GDM1 (cell line): Measurements from ENCODE around the gene CCDC30.
A peak's percentile ranks its signal among the peaks of the same experiment; 100 is the strongest.
"Not testable (repeated sequence)": the region's sequence is repeated elsewhere in the genome, so short reads cannot be mapped to it uniquely, and the experiment has no call there.

Experiments used
- DNase-seq: peaks from one replicate; lab custom pipeline; 2025; lab: John Stamatoyannopoulos, UW

Gene CCDC30

GRCh38 chr1:42657981-42658876, 195.1 kb downstream of the CCDC30 start, which contains the start of gene PPIH:
TSS of gene PPIH (plus strand) at chr1:42658423. CDS start at chr1:42658447, 24 bp downstream.
- peak; percentile 95 for DNase-seq

GRCh38 chr1:42658877-42659337, 195.8 kb downstream of the CCDC30 start:
- DNase-seq = no peak

GRCh38 chr1:42660907-42661500, 197.9 kb downstream of the CCDC30 start:
- DNase-seq = no peak

DNA sequence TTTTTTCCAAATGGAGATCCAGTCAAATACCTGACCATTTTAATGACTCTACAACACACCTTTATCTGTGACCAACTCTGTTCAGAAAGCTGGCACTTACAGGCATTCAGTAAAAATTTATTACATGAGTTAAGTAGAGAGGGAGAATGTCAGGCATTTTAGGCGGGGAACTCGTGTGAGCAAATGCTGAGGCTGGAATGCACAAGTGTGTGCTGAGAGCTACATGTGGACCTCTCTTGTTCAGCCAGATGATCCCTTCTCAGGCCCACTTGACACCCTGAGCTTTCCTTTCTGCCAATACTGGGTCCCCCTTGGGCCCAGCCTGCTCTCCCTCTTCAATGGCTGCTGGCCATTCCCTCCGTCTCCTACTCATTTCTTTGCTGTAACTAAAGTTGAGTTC, 206.8 kb downstream of the CCDC30 start:
- no peak for DNase-seq

DNA sequence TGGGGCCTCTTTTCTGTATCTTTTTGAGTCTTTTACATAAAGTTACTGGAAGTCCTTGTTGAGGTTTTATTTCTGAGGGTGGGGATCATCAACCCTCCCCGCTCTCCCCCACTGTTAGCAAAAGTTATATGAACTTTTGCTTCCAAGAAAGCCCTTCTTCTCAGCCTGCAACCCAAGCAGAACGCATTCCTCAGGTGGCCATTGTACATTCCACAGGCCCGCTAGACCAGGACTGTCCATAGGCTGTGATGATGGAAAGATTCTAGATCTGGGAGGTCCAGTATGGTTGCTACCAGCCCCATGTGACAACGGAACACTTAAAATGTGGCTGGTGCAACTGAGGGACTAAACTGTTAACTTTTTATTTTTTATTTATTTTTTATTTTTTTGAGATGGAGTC, 207.3 kb downstream of the CCDC30 start:
- DNase-seq = no peak

GRCh38 chr1:42674214-42674613, 211.1 kb downstream of the CCDC30 start:
- DNase-seq = no peak

GRCh38 chr1:42674682-42675081, 211.6 kb downstream of the CCDC30 start:
- no peak for DNase-seq

DNA sequence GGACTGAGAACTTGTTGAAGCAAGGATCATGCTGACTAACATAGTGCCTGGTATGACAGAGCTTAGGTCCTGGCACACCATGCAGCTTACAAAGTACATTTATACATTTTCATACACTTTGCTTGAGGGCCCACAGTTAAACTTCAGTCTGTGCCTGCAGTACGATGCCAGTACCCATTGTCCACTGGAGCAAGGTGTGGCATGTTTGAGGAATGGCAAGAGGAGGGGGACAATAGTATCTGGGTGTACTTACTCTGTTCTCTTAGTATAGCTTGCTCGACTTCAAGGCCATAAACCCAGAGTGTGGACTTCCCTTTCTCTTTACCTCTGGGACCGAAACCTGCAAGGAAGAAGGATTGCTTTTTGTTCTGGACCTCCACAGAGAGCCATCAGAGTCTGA, 212.4 kb downstream of the CCDC30 start:
- no peak for DNase-seq

GRCh38 chr1:42676534-42677087, 213.5 kb downstream of the CCDC30 start:
- no peak for DNase-seq

- no peak for DNase-seq
These were observed 216.4 kb downstream of the CCDC30 start for GRCh38 chr1:42679364-42679983.

DNA sequence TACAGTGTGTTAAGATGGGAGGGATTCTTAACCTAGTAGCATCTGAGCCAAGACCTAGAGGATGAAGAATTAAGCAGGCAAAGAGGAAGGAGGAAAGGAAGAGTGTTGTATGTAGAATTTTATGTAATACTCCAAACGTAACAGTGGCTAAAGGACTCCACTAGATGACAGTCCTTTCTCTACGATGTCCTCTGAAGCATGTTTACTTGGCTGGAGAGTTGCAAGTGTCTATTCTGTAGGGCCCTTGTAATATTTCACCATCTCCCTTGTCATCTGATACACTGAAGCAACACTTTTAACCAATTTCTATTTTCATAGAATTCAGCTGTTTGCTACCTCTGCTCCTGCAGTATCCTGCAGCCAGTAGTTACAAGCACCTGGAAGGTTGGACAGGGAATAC, 217.0 kb downstream of the CCDC30 start:
- DNase-seq = no peak

GRCh38 chr1:42680921-42681683, 218.0 kb downstream of the CCDC30 start:
- no peak for DNase-seq

GRCh38 chr1:42681741-42682483, 218.8 kb downstream of the CCDC30 start, which contains the start of gene YBX1:
TSS of gene YBX1 (plus strand) at chr1:42682418. CDS start at chr1:42682566, 148 bp downstream.
- DNase-seq = peak; percentile 97

GRCh38 chr1:42682484-42682738, 219.3 kb downstream of the CCDC30 start:
- DNase-seq = not testable (repeated sequence)

DNA sequence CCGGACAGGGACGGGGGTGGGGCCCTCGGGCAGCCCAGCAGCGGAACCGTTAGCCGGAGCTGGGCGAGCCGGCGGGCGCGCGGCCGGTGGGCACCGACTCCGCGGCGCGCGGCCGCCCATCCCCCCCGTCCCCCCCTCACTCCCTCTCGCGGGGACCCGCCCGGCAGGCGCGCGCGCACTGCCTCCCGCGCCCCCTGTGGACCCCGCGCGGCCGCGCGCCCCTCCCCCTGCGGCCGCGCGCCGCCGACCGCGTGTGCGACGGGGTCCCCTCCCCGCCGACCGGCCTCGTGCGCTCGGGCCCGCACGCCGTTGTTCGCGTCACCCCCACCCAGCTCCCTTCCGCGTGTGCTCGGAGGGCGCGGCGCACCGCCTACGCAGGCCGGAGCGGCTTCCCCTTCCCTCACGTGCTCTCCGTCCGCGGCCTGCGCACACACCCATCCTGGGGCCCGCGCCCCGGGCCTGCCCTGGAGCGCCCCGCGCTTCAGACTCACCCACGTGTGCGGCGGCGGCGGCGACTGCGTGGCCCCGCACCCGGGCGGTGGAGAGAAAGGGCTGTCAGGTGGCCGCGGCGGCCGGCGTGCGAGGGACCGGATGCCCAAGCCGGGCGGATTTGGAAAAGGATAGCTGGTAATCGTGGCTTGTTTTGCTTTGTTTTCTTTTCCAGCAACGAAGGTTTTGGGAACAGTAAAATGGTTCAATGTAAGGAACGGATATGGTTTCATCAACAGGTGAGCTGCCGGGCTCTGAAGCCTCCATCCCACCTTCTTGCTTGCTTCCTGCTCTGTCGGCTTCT, 219.8 kb downstream of the CCDC30 start:
- DNase-seq = peak; percentile 59

GRCh38 chr1:42684139-42684538, 221.1 kb downstream of the CCDC30 start:
- DNase-seq = no peak

DNA sequence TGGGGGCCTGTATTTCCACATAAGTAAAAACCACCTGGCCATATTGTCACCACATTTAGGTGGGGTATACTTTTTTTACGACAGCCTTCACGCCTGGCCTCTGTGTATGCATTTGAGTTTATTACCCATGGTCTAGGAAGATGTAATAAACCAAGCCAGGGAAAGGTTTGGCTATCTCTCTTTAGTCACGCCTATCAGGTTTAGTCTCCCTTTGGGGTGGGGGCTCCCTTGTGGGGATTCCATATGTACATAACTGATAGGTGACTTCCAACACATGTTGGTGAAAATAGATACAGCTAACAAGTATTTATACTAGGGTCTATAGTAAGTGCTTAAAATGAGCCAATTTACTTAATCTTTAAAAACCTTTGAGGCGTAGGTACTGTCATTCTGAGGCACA, 223.3 kb downstream of the CCDC30 start:
- no peak for DNase-seq

DNA sequence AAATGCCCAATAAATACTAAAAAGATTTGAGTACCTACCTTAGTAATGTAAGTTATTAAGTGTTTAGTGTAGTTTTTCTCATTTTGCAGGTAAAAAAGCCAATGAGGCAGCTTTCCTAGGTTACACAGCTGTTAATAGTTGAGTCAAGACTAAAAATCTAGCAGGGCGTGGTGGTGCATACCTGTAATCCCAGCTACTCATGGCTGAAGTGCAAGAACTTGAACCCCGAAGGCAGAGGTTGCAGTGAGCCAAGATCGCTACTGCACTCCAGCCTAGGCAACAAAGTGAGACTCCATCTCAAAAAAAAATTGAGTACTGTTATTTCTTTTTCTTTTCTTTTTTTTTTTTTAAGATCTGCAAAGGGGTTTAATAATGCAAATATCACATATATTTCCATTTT, 226.8 kb downstream of the CCDC30 start:
- DNase-seq = no peak

DNA sequence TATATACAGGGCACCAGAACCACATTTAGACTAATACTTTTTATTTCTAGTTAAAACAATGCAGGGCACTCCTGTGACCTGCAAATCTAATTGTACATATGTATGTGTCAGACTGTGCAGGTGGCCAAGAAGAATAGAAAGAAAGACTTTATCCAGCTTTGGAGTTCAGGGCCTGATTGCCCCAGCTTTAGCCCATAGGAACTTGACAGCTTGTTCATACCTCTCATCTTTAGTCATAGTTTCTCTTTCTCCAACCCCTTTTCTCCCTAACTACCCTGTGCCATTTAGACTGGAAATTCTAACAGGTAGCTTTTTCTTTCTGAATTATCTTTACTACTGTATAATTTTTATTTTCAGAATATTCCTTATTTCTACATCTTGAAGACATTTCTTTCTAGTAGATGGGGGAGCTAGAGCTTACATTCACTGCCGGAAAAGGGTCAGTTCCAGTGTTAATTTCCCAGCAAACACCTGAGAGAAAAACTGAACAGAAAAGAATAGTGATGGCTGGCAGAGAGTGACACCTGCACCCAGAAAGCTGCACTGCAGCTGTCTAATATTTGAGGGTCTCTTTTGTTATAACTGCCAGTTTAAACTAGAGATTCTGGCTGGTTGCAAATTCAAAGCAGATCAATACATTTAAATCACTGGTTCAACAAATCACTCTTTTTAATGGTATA, 227.5 kb downstream of the CCDC30 start:
- DNase-seq = no peak

GRCh38 chr1:42691157-42691498, 228.0 kb downstream of the CCDC30 start:
- no peak for DNase-seq
